KMS-11 (cell line): ENCODE results near the gene DHX8.
"Not testable (repeated sequence)": the region's sequence is repeated elsewhere in the genome, so short reads cannot be mapped to it uniquely, and the experiment has no call there.

Experiments used
- H2AFZ ChIP-seq: fragments of 200-600 bp; sonication (generic); 2 replicates; pipeline ENCODE4 v1.6.1; 2016; ENCODE audit warnings: antibody characterized with exemption, mixed run types, low read depth
- H3K27ac ChIP-seq: fragments of 200-600 bp; sonication (generic); 2 replicates; pipeline ENCODE4 v1.6.1; 2016; ENCODE audit warnings: mild to moderate bottlenecking, mixed run types
- H3K27me3 ChIP-seq: fragments of 200-600 bp; sonication (generic); 2 replicates; pipeline ENCODE4 v1.6.1; 2017; ENCODE audit warnings: mild to moderate bottlenecking, low read depth, mixed run types, moderate library complexity; ENCODE audit not compliant: insufficient read depth
- H3K36me3 ChIP-seq: fragments of 200-600 bp; sonication (generic); 2 replicates; pipeline ENCODE4 v1.6.1; 2017; ENCODE audit warnings: mild to moderate bottlenecking, mixed run types; ENCODE audit not compliant: insufficient read depth
- H3K4me1 ChIP-seq: fragments of 200-600 bp; sonication (generic); 2 replicates; pipeline ENCODE4 v1.6.1; 2016; ENCODE audit warnings: mild to moderate bottlenecking, low read depth, mixed run types; ENCODE audit not compliant: poor library complexity, severe bottlenecking
- H3K4me2 ChIP-seq: fragments of 200-600 bp; sonication (generic); 2 replicates; pipeline ENCODE4 v1.7.0; 2016; ENCODE audit warnings: mild to moderate bottlenecking, mixed run types
- H3K4me3 ChIP-seq: fragments of 200-600 bp; sonication (generic); IDR thresholded peaks from 2 replicates; pipeline ENCODE4 v1.6.1; 2017; ENCODE audit warnings: low read depth, low read length, mixed read lengths; ENCODE audit not compliant: insufficient read depth
- H3K79me2 ChIP-seq: fragments of 200-600 bp; sonication (generic); 2 replicates; pipeline ENCODE4 v1.6.1; 2016; ENCODE audit warnings: low read depth, mixed run types; ENCODE audit not compliant: insufficient read depth
- H3K9ac ChIP-seq: fragments of 200-600 bp; sonication (generic); 2 replicates; pipeline ENCODE4 v1.6.1; 2016; ENCODE audit warnings: mild to moderate bottlenecking, mixed run types
- H4K20me1 ChIP-seq: fragments of 200-600 bp; sonication (generic); 2 replicates; pipeline ENCODE4 v1.6.1; 2016; ENCODE audit warnings: mild to moderate bottlenecking, mixed run types; ENCODE audit not compliant: insufficient read depth
- CTCF ChIP-seq: fragments of 200-600 bp; sonication (generic); conservative IDR thresholded peaks from 2 replicates; pipeline ENCODE4 v1.6.1; 2017; ENCODE audit warnings: low read depth, mild to moderate bottlenecking, antibody characterized with exemption, low read length, moderate library complexity, mixed read lengths

The DHX8 gene

GRCh38 chr17:43445009-43445589 is 38.7 kb upstream of the DHX8 start:
- H4K20me1 ChIP-seq: no peaks in the 10 kb centered on the region
- H3K9ac ChIP-seq: no peak overlapping the region
- no peaks in the 10 kb centered on the region for H3K27me3 ChIP-seq
- H2AFZ ChIP-seq: no peak overlapping the region
- H3K4me2 ChIP-seq: no peak overlapping the region
- no peaks in the 10 kb centered on the region for H3K36me3 ChIP-seq
- H3K4me1 ChIP-seq: no peaks in the 10 kb centered on the region
- H3K4me3 ChIP-seq: no peak overlapping the region
- TF ChIP-seq CTCF: no peak
- H3K27ac ChIP-seq: no peak overlapping the region
- no peaks in the 10 kb centered on the region for H3K79me2 ChIP-seq

- H3K4me3 ChIP-seq: no peak overlapping the region
- H3K4me2 ChIP-seq: no peak overlapping the region
- no peak overlapping the region for H3K27ac ChIP-seq
- no peaks in the 10 kb centered on the region for H3K79me2 ChIP-seq
- no peak for TF ChIP-seq CTCF
- no peak overlapping the region for H3K9ac ChIP-seq
- no peaks in the 10 kb centered on the region for H4K20me1 ChIP-seq
- H2AFZ ChIP-seq: no peak overlapping the region
- H3K4me1 ChIP-seq: no peaks in the 10 kb centered on the region
- no peaks in the 10 kb centered on the region for H3K36me3 ChIP-seq
- H3K27me3 ChIP-seq: no peaks in the 10 kb centered on the region
Measured at GRCh38 chr17:43446773-43447172, 37.0 kb upstream of the DHX8 start.

- no peaks in the 10 kb centered on the region for H4K20me1 ChIP-seq
- TF ChIP-seq CTCF: no peak
- H3K27me3 ChIP-seq: no peaks in the 10 kb centered on the region
- no peak overlapping the region for H2AFZ ChIP-seq
- no peaks in the 10 kb centered on the region for H3K36me3 ChIP-seq
- H3K4me3 ChIP-seq: no peak overlapping the region
- H3K4me1 ChIP-seq: no peaks in the 10 kb centered on the region
- no peak overlapping the region for H3K9ac ChIP-seq
- H3K27ac ChIP-seq: no peak overlapping the region
- H3K4me2 ChIP-seq: no peak overlapping the region
- no peaks in the 10 kb centered on the region for H3K79me2 ChIP-seq
Measured at GRCh38 chr17:43448720-43449469, 34.9 kb upstream of the DHX8 start.

GRCh38 chr17:43449470-43450248 is 34.1 kb upstream of the DHX8 start:
- no peaks in the 10 kb centered on the region for H3K36me3 ChIP-seq
- H3K4me2 ChIP-seq: no peak overlapping the region
- no peak overlapping the region for H2AFZ ChIP-seq
- no peak overlapping the region for H3K27ac ChIP-seq
- H4K20me1 ChIP-seq: no peaks in the 10 kb centered on the region
- no peaks in the 10 kb centered on the region for H3K79me2 ChIP-seq
- no peak for TF ChIP-seq CTCF
- H3K4me1 ChIP-seq: no peaks in the 10 kb centered on the region
- H3K4me3 ChIP-seq: no peak overlapping the region
- no peak overlapping the region for H3K9ac ChIP-seq
- H3K27me3 ChIP-seq: no peaks in the 10 kb centered on the region

- not testable (repeated sequence) for H3K9ac ChIP-seq, H3K4me1 ChIP-seq, H3K79me2 ChIP-seq, H3K36me3 ChIP-seq, H3K4me2 ChIP-seq, H4K20me1 ChIP-seq, H2AFZ ChIP-seq, H3K27me3 ChIP-seq, H3K27ac ChIP-seq, H3K4me3 ChIP-seq
Measured at GRCh38 chr17:43450791-43451190, 33.0 kb upstream of the DHX8 start.

- H3K9ac ChIP-seq, H3K27me3 ChIP-seq, H3K4me1 ChIP-seq, H3K79me2 ChIP-seq, H3K27ac ChIP-seq, H3K4me3 ChIP-seq, H2AFZ ChIP-seq, H3K4me2 ChIP-seq, H4K20me1 ChIP-seq, H3K36me3 ChIP-seq: not testable (repeated sequence)
Measured at GRCh38 chr17:43451741-43452140, 32.0 kb upstream of the DHX8 start.
